Hepatocyte (in vitro differentiated cells): ENCODE measurements around the gene SRPK2.

Experiments
- CTCF ChIP-seq: fragments of 200-600 bp; sonication (generic); IDR thresholded peaks from 2 replicates; pipeline ENCODE4 v1.5.1; 2016; ENCODE audit warnings: antibody characterized with exemption, mild to moderate bottlenecking; ENCODE audit not compliant: poor library complexity
- EZH2 ChIP-seq: fragments of 200-600 bp; sonication (generic); IDR thresholded peaks from 2 replicates; pipeline ENCODE4 v1.6.1; 2016; ENCODE audit warnings: antibody characterized with exemption, mild to moderate bottlenecking, borderline replicate concordance
- EZH2phosphoT487 ChIP-seq: fragments of 200-600 bp; sonication (generic); IDR thresholded peaks from one replicate; pipeline ENCODE4 v1.6.1; 2018; ENCODE audit warnings: antibody characterized with exemption, mild to moderate bottlenecking, low read depth, moderate library complexity; ENCODE audit not compliant: unreplicated experiment, severe bottlenecking

- no peak for TF ChIP-seq CTCF
- TF ChIP-seq EZH2: no peak
- TF ChIP-seq EZH2phosphoT487: no peak
Measured at GRCh38 chr7:105218939-105219770, 169.6 kb downstream of the SRPK2 start.
